ENCODE results near the gene TOM1L1.

- no peak for TF ChIP-seq CTCF (IDR thresholded peaks at IDR 0.05)
- TF ChIP-seq EP300 (IDR thresholded peaks at IDR 0.05; ENCODE audit: low read depth): no peak
- TF ChIP-seq POLR2A (IDR thresholded peaks at IDR 0.05): no peak
- no peak for TF ChIP-seq POLR2AphosphoS5 (IDR thresholded peaks at IDR 0.05)
These were observed 20.2 kb downstream of the TOM1L1 start for GRCh38 chr17:54920819-54921218.

All from transverse colon (tissue), 4 donors.